Measurements from ENCODE around the gene NRXN2.

GRCh38 chr11:64585150-64585549 lies 137.8 kb downstream of the NRXN2 start:
- no peak for TF ChIP-seq CTCF (IDR thresholded peaks at IDR 0.05)
- TF ChIP-seq POLR2A (IDR thresholded peaks at IDR 0.05) = no peak
